HepG2 (cell line): Measurements from ENCODE around the gene PLCG1. TPM values are rescaled to one million over a fixed set of nuclear protein-coding genes. Genes with fewer than 3 reads are reported as not detected.

Experiments used
- AGO2 ChIP-seq: fragments of 200-400 bp; formaldehyde crosslinking; optimal IDR thresholded peaks from 2 replicates; pipeline ENCODE3; 2017; ENCODE audit warnings: mild to moderate bottlenecking, low read depth, low read length, moderate library complexity
- ATF3 ChIP-seq: sonication (generic); formaldehyde crosslinking; IDR thresholded peaks from 2 replicates; pipeline ENCODE4 v1.4.0; 2020; ENCODE audit warnings: missing genetic modification reagents
- ATF7 ChIP-seq, 2 experiments: fragments of 450-650 bp in 1 of 2; sonication (generic) in 1 of 2; formaldehyde crosslinking in 1 of 2; IDR thresholded peaks; 2 replicates each; pipeline versions ENCODE4 v1.4.0 to v1.6.1; 2016 to 2020; ENCODE audit warnings: antibody characterized with exemption in 1 of 2, mild to moderate bottlenecking in 1 of 2, missing genetic modification reagents in 1 of 2
- DMAP1 ChIP-seq: IDR thresholded peaks from 2 replicates; pipeline ENCODE4 v1.6.1; 2016
- ELF1 ChIP-seq: sonication (generic); formaldehyde crosslinking; IDR thresholded peaks from 2 replicates; pipeline ENCODE4 v1.4.0; 2020; ENCODE audit warnings: missing genetic modification reagents
- FOXM1 ChIP-seq: sonication (generic); formaldehyde crosslinking; IDR thresholded peaks from 2 replicates; pipeline ENCODE4 v1.5.0; 2020; ENCODE audit warnings: missing genetic modification reagents
- FOXP1 ChIP-seq, 2 experiments: fragments of 450-650 bp in 1 of 2; IDR thresholded peaks; 2 replicates each; pipeline ENCODE4 v1.6.1; 2017 to 2018; ENCODE audit warnings: antibody characterized with exemption in 1 of 2
- HCFC1 ChIP-seq: fragments of 150-350 bp; IDR thresholded peaks from 2 replicates; pipeline ENCODE4 v1.6.1; 2014; ENCODE audit warnings: low read depth, low read length
- HOXA7 ChIP-seq: sonication (generic); formaldehyde crosslinking; IDR thresholded peaks from 2 replicates; pipeline ENCODE4 v1.8.1; 2022; ENCODE audit warnings: mild to moderate bottlenecking, missing genetic modification reagents, moderate library complexity
- KAT2B ChIP-seq: fragments of 150-350 bp; IDR thresholded peaks from 2 replicates; pipeline ENCODE4 v1.6.1; 2014; ENCODE audit warnings: low read depth, low read length, borderline replicate concordance
- MAFG ChIP-seq: sonication (generic); formaldehyde crosslinking; IDR thresholded peaks from 2 replicates; pipeline ENCODE4 v1.5.1; 2020; ENCODE audit warnings: mild to moderate bottlenecking, missing genetic modification reagents
- MTF1 ChIP-seq: sonication (generic); formaldehyde crosslinking; IDR thresholded peaks from 2 replicates; pipeline ENCODE4 v1.5.0; 2020; ENCODE audit warnings: missing genetic modification reagents
- NR2C2 ChIP-seq: sonication (generic); formaldehyde crosslinking; IDR thresholded peaks from 2 replicates; pipeline ENCODE4 v1.4.0; 2020; ENCODE audit warnings: missing genetic modification reagents, mild to moderate bottlenecking, moderate library complexity, borderline replicate concordance
- NR2F1 ChIP-seq, 2 experiments: fragments of 450-650 bp in 1 of 2; formaldehyde crosslinking in 1 of 2; IDR thresholded peaks; 2 replicates each; pipeline versions ENCODE4 v1.5.0 to v1.6.1; 2016 to 2020; ENCODE audit warnings: mild to moderate bottlenecking in 1 of 2, missing compliant biosample characterization in 1 of 2, missing genetic modification reagents in 1 of 2, moderate library complexity in 1 of 2
- PAX8 ChIP-seq: sonication (generic); formaldehyde crosslinking; IDR thresholded peaks from 2 replicates; pipeline ENCODE4 v1.8.0; 2022; ENCODE audit warnings: mild to moderate bottlenecking, missing genetic modification reagents, borderline replicate concordance
- PLSCR1 ChIP-seq: sonication (generic); formaldehyde crosslinking; IDR thresholded peaks from 2 replicates; pipeline ENCODE4 v1.5.0; 2020; ENCODE audit warnings: missing genetic modification reagents, mild to moderate bottlenecking, borderline replicate concordance
- SMARCC2 ChIP-seq: fragments of 450-650 bp; IDR thresholded peaks from 2 replicates; pipeline ENCODE4 v1.6.1; 2017; ENCODE audit warnings: antibody characterized with exemption, mild to moderate bottlenecking
- SNAI1 ChIP-seq: sonication (generic); formaldehyde crosslinking; IDR thresholded peaks from 2 replicates; pipeline ENCODE4 v1.5.0; 2020; ENCODE audit warnings: mild to moderate bottlenecking, missing genetic modification reagents, borderline replicate concordance
- TGIF2 ChIP-seq: IDR thresholded peaks from 2 replicates; pipeline ENCODE4 v1.6.1; 2016; ENCODE audit warnings: control low read depth, missing compliant biosample characterization
- U2AF1 ChIP-seq: fragments of 200-400 bp; formaldehyde crosslinking; optimal IDR thresholded peaks from 2 replicates; pipeline ENCODE3; 2017; ENCODE audit warnings: mild to moderate bottlenecking, low read depth, low read length
- U2AF2 ChIP-seq: fragments of 200-400 bp; formaldehyde crosslinking; IDR thresholded peaks from 2 replicates; pipeline ENCODE4 v1.6.1; 2017; ENCODE audit warnings: low read depth, mild to moderate bottlenecking, low read length
- ZFP90 ChIP-seq: sonication (generic); formaldehyde crosslinking; IDR thresholded peaks from 2 replicates; pipeline ENCODE4 v1.8.0; 2022; ENCODE audit warnings: missing genetic modification reagents, mild to moderate bottlenecking, inconsistent platforms, borderline replicate concordance
- ZIK1 ChIP-seq: sonication (generic); formaldehyde crosslinking; IDR thresholded peaks from 2 replicates; pipeline ENCODE4 v1.5.0; 2020; ENCODE audit warnings: mild to moderate bottlenecking, low read depth, missing genetic modification reagents, borderline replicate concordance
- ZNF230 ChIP-seq: sonication (generic); formaldehyde crosslinking; IDR thresholded peaks from 2 replicates; pipeline ENCODE4 v1.4.0; 2020; ENCODE audit warnings: mild to moderate bottlenecking, missing genetic modification reagents
- ZNF33B ChIP-seq: sonication (generic); formaldehyde crosslinking; IDR thresholded peaks from 2 replicates; pipeline ENCODE4 v1.5.1; 2020; ENCODE audit warnings: mild to moderate bottlenecking, missing genetic modification reagents
- ZNF558 ChIP-seq: sonication (generic); formaldehyde crosslinking; IDR thresholded peaks from 2 replicates; pipeline ENCODE4 v1.9.0; 2022; ENCODE audit warnings: mild to moderate bottlenecking, missing genetic modification reagents, borderline replicate concordance
- ZNF598 ChIP-seq: sonication (generic); formaldehyde crosslinking; IDR thresholded peaks from 2 replicates; pipeline ENCODE4 v1.5.1; 2020; ENCODE audit warnings: mild to moderate bottlenecking, missing genetic modification reagents, borderline replicate concordance
- ZSCAN30 ChIP-seq: sonication (generic); formaldehyde crosslinking; IDR thresholded peaks from 2 replicates; pipeline ENCODE4 v1.5.0; 2020; ENCODE audit warnings: mild to moderate bottlenecking, missing genetic modification reagents
- polyA plus RNA-seq, 8 experiments: library from polyadenylated mRNA; depleted of rRNA in 3 of 8; stranded (reverse) in 7 of 8; unstranded in 1 of 8; fragments of >200 nt; fragmentation: Illumina TruSeq in 4 of 8; extraction: Trizol in 4 of 8; gene quantifications; 2 replicates each; pipeline versions ENCODE4 v1.2.1 to v1.2.3, GENCODE V29; 2011 to 2016; ENCODE audit warnings: low read depth in 4 of 8, missing spikeins in 1 of 8, mixed read lengths in 1 of 8; ENCODE audit not compliant: insufficient read depth in 1 of 8
- total RNA-seq, 5 experiments: library from RNA; depleted of rRNA; stranded (reverse); fragments of >200 nt; fragmentation: Illumina TruSeq; extraction: Trizol; gene quantifications; 2 replicates each; pipeline ENCODE4 v1.2.3, GENCODE V29; 2016; ENCODE audit warnings: low read depth in 1 of 5
- TF ChIP-seq, protein P1 (sequence below): sonication (generic); formaldehyde crosslinking; IDR thresholded peaks from 2 replicates; pipeline ENCODE4 v1.4.0; 2020; ENCODE audit warnings: missing genetic modification reagents, mild to moderate bottlenecking, borderline replicate concordance

PLCG1 gene
- total and polyA plus RNA-seq, 2 of the 13 experiments (the other 11 are each of a cell fraction or from before 2014, with no cell fraction given), result 85.3 to 158 TPM

DNA sequence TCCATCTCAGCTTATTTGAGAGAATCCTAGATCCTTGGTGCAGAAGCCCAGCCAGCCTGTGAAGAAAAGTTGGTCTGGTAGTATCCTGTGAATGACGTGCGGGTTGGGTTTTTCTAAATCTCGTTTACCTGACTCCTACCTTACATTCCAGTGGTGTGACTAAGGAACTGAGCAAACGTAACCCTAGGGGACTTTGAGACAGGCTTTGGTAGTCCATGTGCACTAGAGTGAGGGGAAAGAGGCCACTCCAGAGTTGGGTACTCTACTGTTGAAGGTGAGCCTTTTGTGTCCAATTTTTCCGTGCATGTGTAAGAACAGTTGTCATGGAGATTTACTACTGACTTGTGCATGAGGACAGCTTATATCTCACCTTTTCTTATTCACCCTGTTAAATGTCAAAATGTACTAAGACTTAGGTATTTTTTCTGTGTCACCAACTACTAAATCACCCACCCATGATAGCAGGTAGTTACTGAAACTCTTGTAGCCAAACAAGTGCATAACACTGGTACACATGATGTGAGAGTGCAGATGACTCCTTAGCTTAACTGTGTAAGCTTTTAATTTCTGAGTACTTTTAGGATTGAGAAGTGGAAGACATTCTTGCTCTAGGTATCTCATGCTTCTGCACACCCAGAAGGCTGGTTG, 26.3 kb upstream of the PLCG1 start (continued):
- no peak for TF ChIP-seq ZNF33B (CRISPR knock-in tag)
- no peak for TF ChIP-seq FOXM1 (CRISPR knock-in tag)
- TF ChIP-seq ZFP90 (CRISPR knock-in tag), result no peak
- no peak for TF ChIP-seq U2AF2
- no peak for TF ChIP-seq ZIK1 (CRISPR knock-in tag)
- TF ChIP-seq ZNF598 (CRISPR knock-in tag), result no peak
- TF ChIP-seq AGO2, result no peak
- TF ChIP-seq NR2F1 (CRISPR knock-in tag; IDR thresholded peaks at IDR 0.05), result 0 out of 4 replicates have a peak, but pooled peaks of 1 of the 2 experiments have one; percentile 11
- no peak for TF ChIP-seq ATF7 (IDR thresholded peaks at IDR 0.05)
- no peak for TF ChIP-seq ATF7 (CRISPR knock-in tag; IDR thresholded peaks at IDR 0.05)
- peak; percentile 81 for TF ChIP-seq ATF3 (CRISPR knock-in tag)
- no peak for TF ChIP-seq SMARCC2
- TF ChIP-seq PAX8, result no peak
- TF ChIP-seq, protein P1, sequence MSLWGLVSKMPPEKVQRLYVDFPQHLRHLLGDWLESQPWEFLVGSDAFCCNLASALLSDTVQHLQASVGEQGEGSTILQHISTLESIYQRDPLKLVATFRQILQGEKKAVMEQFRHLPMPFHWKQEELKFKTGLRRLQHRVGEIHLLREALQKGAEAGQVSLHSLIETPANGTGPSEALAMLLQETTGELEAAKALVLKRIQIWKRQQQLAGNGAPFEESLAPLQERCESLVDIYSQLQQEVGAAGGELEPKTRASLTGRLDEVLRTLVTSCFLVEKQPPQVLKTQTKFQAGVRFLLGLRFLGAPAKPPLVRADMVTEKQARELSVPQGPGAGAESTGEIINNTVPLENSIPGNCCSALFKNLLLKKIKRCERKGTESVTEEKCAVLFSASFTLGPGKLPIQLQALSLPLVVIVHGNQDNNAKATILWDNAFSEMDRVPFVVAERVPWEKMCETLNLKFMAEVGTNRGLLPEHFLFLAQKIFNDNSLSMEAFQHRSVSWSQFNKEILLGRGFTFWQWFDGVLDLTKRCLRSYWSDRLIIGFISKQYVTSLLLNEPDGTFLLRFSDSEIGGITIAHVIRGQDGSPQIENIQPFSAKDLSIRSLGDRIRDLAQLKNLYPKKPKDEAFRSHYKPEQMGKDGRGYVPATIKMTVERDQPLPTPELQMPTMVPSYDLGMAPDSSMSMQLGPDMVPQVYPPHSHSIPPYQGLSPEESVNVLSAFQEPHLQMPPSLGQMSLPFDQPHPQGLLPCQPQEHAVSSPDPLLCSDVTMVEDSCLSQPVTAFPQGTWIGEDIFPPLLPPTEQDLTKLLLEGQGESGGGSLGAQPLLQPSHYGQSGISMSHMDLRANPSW (CRISPR knock-in tag), result no peak
- TF ChIP-seq PLSCR1 (CRISPR knock-in tag), result no peak
- TF ChIP-seq ZNF558, result no peak
- TF ChIP-seq FOXP1 (IDR thresholded peaks at IDR 0.05), result no peak
- TF ChIP-seq FOXP1 (CRISPR knock-in tag; IDR thresholded peaks at IDR 0.05), result no peak
- TF ChIP-seq NR2C2 (CRISPR knock-in tag), result no peak
- TF ChIP-seq ZNF230, result no peak
- no peak for TF ChIP-seq MAFG (CRISPR knock-in tag)
- TF ChIP-seq MTF1 (CRISPR knock-in tag), result no peak
- no peak for TF ChIP-seq U2AF1
- TF ChIP-seq TGIF2 (CRISPR knock-in tag), result no peak
- no peak for TF ChIP-seq ZSCAN30
- no peak for TF ChIP-seq HCFC1
- TF ChIP-seq ELF1 (CRISPR knock-in tag), result no peak
- TF ChIP-seq DMAP1 (CRISPR knock-in tag), result no peak
- TF ChIP-seq HOXA7, result no peak
- no peak for TF ChIP-seq KAT2B
- TF ChIP-seq SNAI1, result no peak
